ENCODE measurements around the gene CTDSPL.

Gene CTDSPL

DNA sequence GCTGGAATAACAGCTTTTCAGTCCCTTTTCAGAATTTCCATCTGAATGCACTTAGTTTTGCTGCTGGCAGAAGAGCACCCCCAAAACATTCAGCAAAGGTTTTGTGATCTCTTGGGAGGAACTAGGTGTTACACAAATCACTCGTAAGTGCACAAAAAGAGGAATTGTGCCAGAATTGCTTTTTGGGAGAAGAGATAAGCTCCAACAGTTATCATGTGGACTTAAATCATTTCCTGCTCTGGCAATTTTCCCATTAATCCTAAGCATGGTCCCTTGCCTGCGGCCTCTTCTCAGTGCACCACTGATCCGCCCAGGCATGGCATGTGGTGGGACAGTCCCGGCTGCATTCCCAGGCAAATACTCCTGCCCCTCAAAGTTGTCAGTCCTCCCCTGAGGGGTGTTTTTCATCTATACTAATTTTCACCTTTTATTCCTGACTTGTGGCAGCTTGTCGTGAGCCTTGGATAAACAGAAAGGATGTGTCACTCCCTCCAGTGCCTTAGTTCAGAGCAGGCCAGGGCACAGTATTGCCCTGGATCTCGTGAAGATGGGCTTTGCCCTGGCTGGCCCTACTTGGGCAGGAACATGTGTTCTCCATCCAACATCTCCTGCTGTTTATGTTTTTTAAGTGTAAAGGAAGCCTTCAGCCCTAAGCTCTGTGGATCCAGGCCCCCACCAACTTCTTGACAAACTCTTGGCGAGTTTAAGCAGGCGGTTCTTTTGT, 84.3 kb downstream of the CTDSPL start (continued):
- peak; percentile 31; the same call in 1 of the 2 replicates for TF ChIP-seq ZXDB (tag by site-specific recombination; IDR thresholded peaks at IDR 0.05)
- TF ChIP-seq ZNF768 (tag by site-specific recombination; IDR thresholded peaks at IDR 0.05): no peak
- TF ChIP-seq HOXD13 (CRISPR knock-in tag; IDR thresholded peaks at IDR 0.05; ENCODE audit: borderline replicate concordance): no peak
- no peak for TF ChIP-seq SETDB1 (IDR thresholded peaks at IDR 0.05; ENCODE audit: insufficient read length, low read length)
- no peak for TF ChIP-seq ZNF677 (tag by site-specific recombination; IDR thresholded peaks at IDR 0.05)
- no peak for TF ChIP-seq ZNF23 (tag by site-specific recombination; IDR thresholded peaks at IDR 0.05; ENCODE audit: borderline replicate concordance)
- TF ChIP-seq ZNF548 (tag by site-specific recombination; IDR thresholded peaks at IDR 0.05): no peak
- peak; percentile 47; the same call in 1 of the 2 replicates for TF ChIP-seq WT1 (tag by site-specific recombination; IDR thresholded peaks at IDR 0.05)
- TF ChIP-seq ZNF404 (tag by site-specific recombination; IDR thresholded peaks at IDR 0.05): no peak
- no peak for TF ChIP-seq ZNF239 (tag by site-specific recombination; IDR thresholded peaks at IDR 0.05)
- TF ChIP-seq ZNF510 (tag by site-specific recombination; IDR thresholded peaks at IDR 0.05; ENCODE audit: insufficient replicate concordance): no peak
- no peak for TF ChIP-seq ZNF426 (tag by site-specific recombination; IDR thresholded peaks at IDR 0.05)
- TF ChIP-seq FEZF1 (tag by site-specific recombination; IDR thresholded peaks at IDR 0.05): no peak; the same call in 1 of the 2 replicates
- TF ChIP-seq, protein P1, sequence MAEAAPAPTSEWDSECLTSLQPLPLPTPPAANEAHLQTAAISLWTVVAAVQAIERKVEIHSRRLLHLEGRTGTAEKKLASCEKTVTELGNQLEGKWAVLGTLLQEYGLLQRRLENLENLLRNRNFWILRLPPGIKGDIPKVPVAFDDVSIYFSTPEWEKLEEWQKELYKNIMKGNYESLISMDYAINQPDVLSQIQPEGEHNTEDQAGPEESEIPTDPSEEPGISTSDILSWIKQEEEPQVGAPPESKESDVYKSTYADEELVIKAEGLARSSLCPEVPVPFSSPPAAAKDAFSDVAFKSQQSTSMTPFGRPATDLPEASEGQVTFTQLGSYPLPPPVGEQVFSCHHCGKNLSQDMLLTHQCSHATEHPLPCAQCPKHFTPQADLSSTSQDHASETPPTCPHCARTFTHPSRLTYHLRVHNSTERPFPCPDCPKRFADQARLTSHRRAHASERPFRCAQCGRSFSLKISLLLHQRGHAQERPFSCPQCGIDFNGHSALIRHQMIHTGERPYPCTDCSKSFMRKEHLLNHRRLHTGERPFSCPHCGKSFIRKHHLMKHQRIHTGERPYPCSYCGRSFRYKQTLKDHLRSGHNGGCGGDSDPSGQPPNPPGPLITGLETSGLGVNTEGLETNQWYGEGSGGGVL (tag by site-specific recombination; IDR thresholded peaks at IDR 0.05): 0 out of 2 replicates have a peak, but pooled peaks have one; percentile 14
- TF ChIP-seq, protein P2, sequence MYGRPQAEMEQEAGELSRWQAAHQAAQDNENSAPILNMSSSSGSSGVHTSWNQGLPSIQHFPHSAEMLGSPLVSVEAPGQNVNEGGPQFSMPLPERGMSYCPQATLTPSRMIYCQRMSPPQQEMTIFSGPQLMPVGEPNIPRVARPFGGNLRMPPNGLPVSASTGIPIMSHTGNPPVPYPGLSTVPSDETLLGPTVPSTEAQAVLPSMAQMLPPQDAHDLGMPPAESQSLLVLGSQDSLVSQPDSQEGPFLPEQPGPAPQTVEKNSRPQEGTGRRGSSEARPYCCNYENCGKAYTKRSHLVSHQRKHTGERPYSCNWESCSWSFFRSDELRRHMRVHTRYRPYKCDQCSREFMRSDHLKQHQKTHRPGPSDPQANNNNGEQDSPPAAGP (tag by site-specific recombination; IDR thresholded peaks at IDR 0.05): no peak
- no peak for TF ChIP-seq ZNF394 (tag by site-specific recombination; IDR thresholded peaks at IDR 0.05; ENCODE audit: borderline replicate concordance)
- no peak for TF ChIP-seq REPIN1 (tag by site-specific recombination; IDR thresholded peaks at IDR 0.05; ENCODE audit: low read depth)
- TF ChIP-seq ZNF274 (IDR thresholded peaks at IDR 0.05; ENCODE audit: low read length): no peak
- TF ChIP-seq ZNF274 (tag by site-specific recombination; IDR thresholded peaks at IDR 0.05; ENCODE audit: borderline replicate concordance): no peak
- peak; percentile 56; the same call in 1 of the 2 replicates for TF ChIP-seq SP7 (tag by site-specific recombination; IDR thresholded peaks at IDR 0.05)
- peak; percentile 60 for TF ChIP-seq ZNF600 (tag by site-specific recombination; IDR thresholded peaks at IDR 0.05)
- TF ChIP-seq ZNF843 (tag by site-specific recombination; IDR thresholded peaks at IDR 0.05): no peak
- TF ChIP-seq ZNF791 (tag by site-specific recombination; IDR thresholded peaks at IDR 0.05): no peak
- peak; percentile 46 for TF ChIP-seq ZBTB48 (tag by site-specific recombination; IDR thresholded peaks at IDR 0.05)
- no peak for TF ChIP-seq ZNF354C (tag by site-specific recombination; IDR thresholded peaks at IDR 0.05; ENCODE audit: borderline replicate concordance, low read depth)
- no peak for TF ChIP-seq ZNF555 (tag by site-specific recombination; conservative IDR thresholded peaks at IDR 0.05)
- no peak for TF ChIP-seq ZNF580 (tag by site-specific recombination; IDR thresholded peaks at IDR 0.05)
- no peak for TF ChIP-seq ZIC2 (tag by site-specific recombination; IDR thresholded peaks at IDR 0.05)
- TF ChIP-seq, protein P3, sequence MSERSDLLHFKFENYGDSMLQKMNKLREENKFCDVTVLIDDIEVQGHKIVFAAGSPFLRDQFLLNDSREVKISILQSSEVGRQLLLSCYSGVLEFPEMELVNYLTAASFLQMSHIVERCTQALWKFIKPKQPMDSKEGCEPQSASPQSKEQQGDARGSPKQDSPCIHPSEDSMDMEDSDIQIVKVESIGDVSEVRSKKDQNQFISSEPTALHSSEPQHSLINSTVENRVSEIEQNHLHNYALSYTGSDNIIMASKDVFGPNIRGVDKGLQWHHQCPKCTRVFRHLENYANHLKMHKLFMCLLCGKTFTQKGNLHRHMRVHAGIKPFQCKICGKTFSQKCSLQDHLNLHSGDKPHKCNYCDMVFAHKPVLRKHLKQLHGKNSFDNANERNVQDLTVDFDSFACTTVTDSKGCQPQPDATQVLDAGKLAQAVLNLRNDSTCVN (tag by site-specific recombination; optimal IDR thresholded peaks at IDR 0.05): no peak
- no peak for TF ChIP-seq SALL2 (tag by site-specific recombination; IDR thresholded peaks at IDR 0.05; ENCODE audit: borderline replicate concordance)
- TF ChIP-seq ZSCAN18 (tag by site-specific recombination; IDR thresholded peaks at IDR 0.05): no peak
- TF ChIP-seq ZNF138 (tag by site-specific recombination; IDR thresholded peaks at IDR 0.05; ENCODE audit: borderline replicate concordance): no peak
- TF ChIP-seq ZNF654 (tag by site-specific recombination; IDR thresholded peaks at IDR 0.05; ENCODE audit: low read depth): no peak
- no peak for TF ChIP-seq ZNF473 (tag by site-specific recombination; IDR thresholded peaks at IDR 0.05)
- TF ChIP-seq ZFHX2 (tag by site-specific recombination; conservative IDR thresholded peaks at IDR 0.05): no peak
